GM13976 (cell line): ENCODE data around the gene WASL.

Source experiments
- DNase-seq: peaks from one replicate; pipeline ENCODE4 v3.0.0; 2012; ENCODE audit warnings: low spot score
- CTCF ChIP-seq: IDR thresholded peaks from 2 replicates; pipeline ENCODE4 v1.5.1; 2012; ENCODE audit warnings: borderline replicate concordance, mild to moderate bottlenecking; ENCODE audit not compliant: insufficient read depth; ENCODE audit errors: extremely low read depth, missing control alignments, control extremely low read depth
- in situ Hi-C: fragments of 300-500 bp; cut with MboI; formaldehyde crosslinking; loops from one replicate; pipeline ENCODE4 v1.12.0; 2022; ENCODE audit warnings: low sequenced_read_pairs, mixed read lengths, inconsistent platforms; ENCODE audit not compliant: unreplicated experiment

Gene WASL

GRCh38 chr7:123754271-123754871, 5.6 kb upstream of the WASL start:
- in situ Hi-C loops: no loop called here
- TF ChIP-seq CTCF: no peak
- no peak for DNase-seq

GRCh38 chr7:123752534-123752933, 3.7 kb upstream of the WASL start:
- in situ Hi-C loops: no loop called here
- TF ChIP-seq CTCF: no peak
- no peak for DNase-seq

GRCh38 chr7:123751821-123752220, 3.0 kb upstream of the WASL start:
- no peak for DNase-seq

GRCh38 chr7:123750389-123751230, 1.8 kb upstream of the WASL start:
- no peak for DNase-seq
- TF ChIP-seq CTCF: no peak
- in situ Hi-C loops: no loop called here

More at GRCh38 chr7:123751821-123752220, 3.0 kb upstream of the WASL start:
- TF ChIP-seq CTCF: no peak
- in situ Hi-C loops: no loop called here

GRCh38 chr7:123749537-123749857, 694 bp upstream of the WASL start:
- no peak for TF ChIP-seq CTCF
- DNase-seq: no peak
- in situ Hi-C loops: no loop called here

GRCh38 chr7:123748171-123748733, 551 bp downstream of the WASL start:
- in situ Hi-C loops: no loop called here
- DNase-seq: peak; percentile 51
- no peak for TF ChIP-seq CTCF
